GM12878 (cell line): ENCODE data around the gene CCR2.

Source experiments
- CBFB ChIP-seq: IDR thresholded peaks from 2 replicates; pipeline ENCODE4 v1.6.1; 2016; ENCODE audit warnings: antibody characterized with exemption, low read depth
- SP1 ChIP-seq: IDR thresholded peaks from one replicate; pipeline ENCODE4 v1.6.1; 2011; ENCODE audit warnings: low read depth, low read length
- SREBF2 ChIP-seq: IDR thresholded peaks from 2 replicates; pipeline ENCODE4 v1.6.1; 2012; ENCODE audit warnings: mild to moderate bottlenecking, low read length
- TF ChIP-seq, protein P1 (sequence below): IDR thresholded peaks from 2 replicates; pipeline ENCODE4 v1.6.1; 2011; ENCODE audit warnings: low read depth, mild to moderate bottlenecking, low read length, moderate library complexity, borderline replicate concordance; ENCODE audit errors: extremely low read depth
- TF ChIP-seq, protein P2 (sequence below), 3 experiments: IDR thresholded peaks in 2 of 3; conservative IDR thresholded peaks in 1 of 3; 2 replicates each; pipeline ENCODE4 v1.5.1; 2011; ENCODE audit warnings: low read depth in 3 of 3, low read length in 3 of 3, mild to moderate bottlenecking in 3 of 3, control low read depth in 2 of 3, moderate library complexity in 2 of 3, inconsistent platforms in 1 of 3, mixed read lengths in 1 of 3; ENCODE audit not compliant: control insufficient read depth in 2 of 3, insufficient read depth in 1 of 3; ENCODE audit errors: extremely low read depth in 1 of 3

DNA sequence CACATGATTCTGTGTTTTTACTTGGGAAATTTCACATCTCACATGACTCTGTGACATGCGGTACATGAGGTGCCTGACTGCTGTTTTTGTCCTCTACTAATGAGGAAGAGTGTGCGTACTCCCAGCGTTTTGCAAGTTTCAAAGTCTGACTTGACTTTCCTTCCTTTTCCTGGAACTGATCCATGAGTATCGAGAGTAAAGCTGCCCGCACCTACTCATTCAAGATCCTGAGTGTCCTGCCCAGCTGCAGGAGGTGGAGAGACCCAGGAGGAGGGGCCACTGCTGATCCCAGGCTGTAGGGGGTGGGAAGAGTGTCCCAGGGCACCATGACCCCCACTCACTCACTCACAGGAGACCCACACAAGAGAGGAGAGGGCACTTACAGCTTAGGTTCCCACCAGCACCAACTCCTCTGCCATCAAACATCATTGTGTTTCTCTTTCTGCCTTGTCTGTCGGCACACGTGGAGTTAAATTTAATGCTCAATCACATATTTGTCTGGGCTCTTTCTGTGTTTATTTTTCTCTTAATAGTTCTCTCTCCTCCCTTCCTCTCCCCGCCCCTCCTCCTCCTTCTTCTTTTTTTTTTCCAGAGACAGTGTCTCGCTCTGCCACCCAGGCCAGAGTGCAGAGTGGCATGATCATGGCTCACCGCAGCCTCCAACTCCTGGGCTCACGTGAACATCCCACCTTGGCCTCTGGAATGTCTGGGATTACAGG is 51.5 kb downstream of the CCR2 start:
- TF ChIP-seq, protein P1, sequence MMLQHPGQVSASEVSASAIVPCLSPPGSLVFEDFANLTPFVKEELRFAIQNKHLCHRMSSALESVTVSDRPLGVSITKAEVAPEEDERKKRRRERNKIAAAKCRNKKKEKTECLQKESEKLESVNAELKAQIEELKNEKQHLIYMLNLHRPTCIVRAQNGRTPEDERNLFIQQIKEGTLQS, result no peak
- TF ChIP-seq, protein P2, sequence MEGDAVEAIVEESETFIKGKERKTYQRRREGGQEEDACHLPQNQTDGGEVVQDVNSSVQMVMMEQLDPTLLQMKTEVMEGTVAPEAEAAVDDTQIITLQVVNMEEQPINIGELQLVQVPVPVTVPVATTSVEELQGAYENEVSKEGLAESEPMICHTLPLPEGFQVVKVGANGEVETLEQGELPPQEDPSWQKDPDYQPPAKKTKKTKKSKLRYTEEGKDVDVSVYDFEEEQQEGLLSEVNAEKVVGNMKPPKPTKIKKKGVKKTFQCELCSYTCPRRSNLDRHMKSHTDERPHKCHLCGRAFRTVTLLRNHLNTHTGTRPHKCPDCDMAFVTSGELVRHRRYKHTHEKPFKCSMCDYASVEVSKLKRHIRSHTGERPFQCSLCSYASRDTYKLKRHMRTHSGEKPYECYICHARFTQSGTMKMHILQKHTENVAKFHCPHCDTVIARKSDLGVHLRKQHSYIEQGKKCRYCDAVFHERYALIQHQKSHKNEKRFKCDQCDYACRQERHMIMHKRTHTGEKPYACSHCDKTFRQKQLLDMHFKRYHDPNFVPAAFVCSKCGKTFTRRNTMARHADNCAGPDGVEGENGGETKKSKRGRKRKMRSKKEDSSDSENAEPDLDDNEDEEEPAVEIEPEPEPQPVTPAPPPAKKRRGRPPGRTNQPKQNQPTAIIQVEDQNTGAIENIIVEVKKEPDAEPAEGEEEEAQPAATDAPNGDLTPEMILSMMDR (IDR thresholded peaks at IDR 0.05 in 2 of 3, conservative IDR thresholded peaks at IDR 0.05 in 1 of 3; ENCODE audit: control insufficient read depth in 2 of 3, extremely low read depth in 1 of 3, insufficient read depth in 1 of 3, low read depth in 3 of 3, low read length in 3 of 3), result no peak
- no peak for TF ChIP-seq SP1
- TF ChIP-seq SREBF2, result no peak
- TF ChIP-seq CBFB, result no peak
